Measurements from ENCODE around the gene PDE6B. TPM values are rescaled to one million over a fixed set of nuclear protein-coding genes. Genes with fewer than 3 reads are reported as not detected.

The PDE6B gene
- total RNA-seq, 4 donors from 2014 or later = not detected

GRCh38 chr4:675036-675882 lies 49.9 kb downstream of the PDE6B start:
- no peaks in the 10 kb centered on the region for H3K9me3 ChIP-seq
- ATAC-seq (peak in 1 of 2 donors; percentile 8), DNase-seq (peak in 1 of 2 donors; percentile 24)
- peak overlapping the region; percentile 90 to 99 (median 97) for H3K27ac ChIP-seq
- TF ChIP-seq CTCF (IDR thresholded peaks at IDR 0.05 in 4 of 5, conservative IDR thresholded peaks at IDR 0.05 in 1 of 5) (no peak), POLR2A (IDR thresholded peaks at IDR 0.05) (no peak)
- intact Hi-C loops (cut with DNase I; ENCODE audit: low total_unique reads) = loop anchor here (10.0 kb wide), 1 partner anchor 180 kb away; the partner anchor contains the start of genes PIGG and ZNF721
- peaks cover 0 to 23% of the 10 kb centered on the region in 2 donors for H3K36me3 ChIP-seq
- peaks cover 31 to 48% of the 10 kb centered on the region in 2 donors for H3K4me1 ChIP-seq
- H3K27me3 ChIP-seq = peaks cover 0 to 11% (median 3%) of the 10 kb centered on the region in 3 donors
- H3K4me3 ChIP-seq = peak overlapping the region; percentile 88 to 99 (median 96)
- in situ Hi-C loops (cut with MboI; ENCODE audit: low sequenced_read_pairs in 4 of 4) = loop anchor here in 1 of 4 donors (10.0 kb wide), 1 partner anchor 110 kb away; no protein-coding TSS in a partner anchor

- intact Hi-C loops (cut with DNase I; ENCODE audit: low total_unique reads) (loop anchor here (10.0 kb wide), 1 partner anchor 181 kb away; the partner anchor contains the start of genes PIGG and ZNF721), in situ Hi-C loops (cut with MboI; ENCODE audit: low sequenced_read_pairs in 4 of 4) (loop anchor here in 1 of 4 donors (10.0 kb wide), 1 partner anchor 109 kb away; no protein-coding TSS in a partner anchor)
- peaks cover 37 to 55% of the 10 kb centered on the region in 2 donors for H3K4me1 ChIP-seq
- peak overlapping the region in 3 of 4 donors; percentile 23 to 99 (median 96) for H3K27ac ChIP-seq
- no peak overlapping the region for H3K4me3 ChIP-seq
- peaks cover 0 to 17% of the 10 kb centered on the region in 2 donors for H3K36me3 ChIP-seq
- ATAC-seq (no peak), DNase-seq (peak in 1 of 2 donors; percentile 24)
- no peaks in the 10 kb centered on the region for H3K9me3 ChIP-seq
- H3K27me3 ChIP-seq = peaks cover 0 to 21% (median 6%) of the 10 kb centered on the region in 3 donors
- TF ChIP-seq POLR2A (IDR thresholded peaks at IDR 0.05) = no peak
- TF ChIP-seq CTCF (IDR thresholded peaks at IDR 0.05 in 4 of 5, conservative IDR thresholded peaks at IDR 0.05 in 1 of 5) = no peak
Measured at GRCh38 chr4:675980-676870, 50.9 kb downstream of the PDE6B start.

- H3K36me3 ChIP-seq = peaks cover 0 to 11% of the 10 kb centered on the region in 2 donors
Measured at GRCh38 chr4:676871-677235, 51.5 kb downstream of the PDE6B start.

More at GRCh38 chr4:676871-677235, 51.5 kb downstream of the PDE6B start:
- intact Hi-C loops (cut with DNase I; ENCODE audit: low total_unique reads) = loop anchor here (10.0 kb wide), 1 partner anchor 182 kb away; the partner anchor contains the start of genes PIGG and ZNF721
- TF ChIP-seq POLR2A (IDR thresholded peaks at IDR 0.05) (no peak), CTCF (IDR thresholded peaks at IDR 0.05 in 4 of 5, conservative IDR thresholded peaks at IDR 0.05 in 1 of 5) (no peak)
- Histone ChIP-seq H3K27ac (peak overlapping the region in 2 of 4 donors; percentile 96 to 99), H3K4me1 (peaks cover 37 to 55% of the 10 kb centered on the region in 2 donors), H3K27me3 (peaks cover 0 to 21% (median 6%) of the 10 kb centered on the region in 3 donors), H3K4me3 (no peak overlapping the region), H3K9me3 (no peaks in the 10 kb centered on the region)
- ATAC-seq = no peak
- in situ Hi-C loops (cut with MboI; ENCODE audit: low sequenced_read_pairs in 4 of 4) = loop anchor here in 1 of 4 donors (10.0 kb wide), 1 partner anchor 108 kb away; no protein-coding TSS in a partner anchor
- no peak for DNase-seq

Measured in gastrocnemius medialis (tissue), 4 donors.